ENCODE measurements around the gene PTPRD.

The PTPRD gene

GRCh38 chr9:9229269-9229668 lies 1383.5 kb downstream of the PTPRD start:
- no peak overlapping the region for H3K4me3 ChIP-seq (ENCODE audit: control insufficient read depth, low read depth, low read length)
- no peak for DNase-seq (ENCODE audit: low read depth)
- no peak for TF ChIP-seq CTCF (IDR thresholded peaks at IDR 0.05; ENCODE audit: control insufficient read depth, insufficient read depth, low read depth, low read length, missing control alignments)

- DNase-seq (ENCODE audit: low read depth) = no peak
- no peak for TF ChIP-seq CTCF (IDR thresholded peaks at IDR 0.05; ENCODE audit: control insufficient read depth, insufficient read depth, low read depth, low read length, missing control alignments)
- H3K4me3 ChIP-seq (ENCODE audit: control insufficient read depth, low read depth, low read length) = no peak overlapping the region
These were observed 1389.6 kb downstream of the PTPRD start for GRCh38 chr9:9223175-9223574.

- TF ChIP-seq CTCF (IDR thresholded peaks at IDR 0.05; ENCODE audit: control insufficient read depth, insufficient read depth, low read depth, low read length, missing control alignments) = no peak
- no peak overlapping the region for H3K4me3 ChIP-seq (ENCODE audit: control insufficient read depth, low read depth, low read length)
- no peak for DNase-seq (ENCODE audit: low read depth)
These were observed 1390.1 kb downstream of the PTPRD start for GRCh38 chr9:9222730-9223129.

- no peak for TF ChIP-seq CTCF (IDR thresholded peaks at IDR 0.05; ENCODE audit: control insufficient read depth, insufficient read depth, low read depth, low read length, missing control alignments)
- H3K4me3 ChIP-seq (ENCODE audit: control insufficient read depth, low read depth, low read length) = no peak overlapping the region
- no peak for DNase-seq (ENCODE audit: low read depth)
These were observed 1395.9 kb downstream of the PTPRD start for GRCh38 chr9:9216934-9217333.

GRCh38 chr9:9215050-9215449 lies 1397.8 kb downstream of the PTPRD start:
- no peak for TF ChIP-seq CTCF (IDR thresholded peaks at IDR 0.05; ENCODE audit: control insufficient read depth, insufficient read depth, low read depth, low read length, missing control alignments)
- H3K4me3 ChIP-seq (ENCODE audit: control insufficient read depth, low read depth, low read length) = no peak overlapping the region
- no peak for DNase-seq (ENCODE audit: low read depth)

GRCh38 chr9:9214066-9214465 lies 1398.7 kb downstream of the PTPRD start:
- H3K4me3 ChIP-seq (ENCODE audit: control insufficient read depth, low read depth, low read length) = no peak overlapping the region
- DNase-seq (ENCODE audit: low read depth) = no peak

More at GRCh38 chr9:9214066-9214465, 1398.7 kb downstream of the PTPRD start:
- no peak for TF ChIP-seq CTCF (IDR thresholded peaks at IDR 0.05; ENCODE audit: control insufficient read depth, insufficient read depth, low read depth, low read length, missing control alignments)
